Measurements from ENCODE around the gene PRDX2. TPM values are rescaled to one million over a fixed set of nuclear protein-coding genes. Genes with fewer than 3 reads are reported as not detected.

Gene PRDX2
- total and polyA plus RNA-seq, 2 of the 4 experiments (the other 2 are of a cell fraction): 371 to 378 TPM

- Histone ChIP-seq H3K36me3 (ENCODE audit: control insufficient read depth, insufficient read depth, low read length) (no peaks in the 10 kb centered on the region), H3K14ac (replicated peaks; ENCODE audit: low read depth, low read length) (peak overlapping the region; percentile 40), H3K18ac (ENCODE audit: low read depth, low read length) (peak overlapping the region; percentile 7; the same call in 1 of the 2 replicates), H4K91ac (ENCODE audit: insufficient read depth, low read depth, low read length) (peak overlapping the region; percentile 40), H4K20me1 (ENCODE audit: insufficient read depth, low read length) (peaks cover 3% of the 10 kb centered on the region; the same call in 1 of the 2 replicates), H2BK5ac (ENCODE audit: low read depth, low read length, poor library complexity, severe bottlenecking) (peak overlapping the region; percentile 95), H4K5ac (ENCODE audit: low read depth, low read length) (peak overlapping the region; percentile 77), H3K27ac (ENCODE audit: insufficient read depth, low read length) (peak overlapping the region; percentile 85), H3K9me1 (ENCODE audit: insufficient read depth, low read length) (peaks cover 30% of the 10 kb centered on the region), H2AK9ac (replicated peaks; ENCODE audit: low read depth, low read length, poor library complexity) (peak overlapping the region; percentile 97), H3K9ac (ENCODE audit: low read depth, low read length) (no peak overlapping the region), H3K79me1 (ENCODE audit: low read depth in 1 of 2, low read length in 2 of 2) (peaks cover 0 to 38% of the 10 kb centered on the region in 2 experiments; a peak in 2 of 4 replicates), H2AFZ (replicated peaks; ENCODE audit: low read length, poor library complexity) (peak overlapping the region; percentile 64), H3K4ac (ENCODE audit: low read depth, low read length) (peak overlapping the region; percentile 80), H3K4me3 (ENCODE audit: insufficient read depth, low read depth, low read length) (no peak overlapping the region), H2AK5ac (ENCODE audit: low read depth, low read length) (peak overlapping the region; percentile 97), H3K9me3 (ENCODE audit: control insufficient read depth, insufficient read depth, low read length) (no peaks in the 10 kb centered on the region), H3K4me1 (ENCODE audit: control insufficient read depth, insufficient read depth, low read length) (peaks cover 49% of the 10 kb centered on the region), H3K4me2 (ENCODE audit: low read depth, low read length) (no peak overlapping the region), H3K27me3 (ENCODE audit: control insufficient read depth, insufficient read depth, low read length) (no peaks in the 10 kb centered on the region), H4K8ac (ENCODE audit: low read depth in 2 of 2, low read length in 2 of 2) (peak overlapping the region in 1 of 2 experiments; percentile 79; a peak in 3 of 4 replicates), H3K23ac (ENCODE audit: low read depth, low read length) (peak overlapping the region; percentile 82), H2BK20ac (ENCODE audit: low read depth, low read length) (peak overlapping the region; percentile 62), H3K56ac (ENCODE audit: extremely low read depth, insufficient read depth, low read length) (peak overlapping the region; percentile 56), H2BK120ac (ENCODE audit: low read depth, low read length) (peak overlapping the region; percentile 88), H2BK15ac (ENCODE audit: low read depth, low read length) (peak overlapping the region; percentile 22; the same call in 2 of the 3 replicates)
- peak; percentile 46 for DNase-seq
- WGBS, 2 experiments (ENCODE audit: extremely low coverage in 2 of 2, insufficient read length in 1 of 2): 87% methylated on average over 3 of the region's 10 CpGs; no CpG with 5 or more reads in 1 of the 2 experiments
- no TSS peak for BruUV-seq (replicated peaks)
- in situ Hi-C loops (cut with MboI; ENCODE audit: low sequenced_read_pairs): loop anchor here (25.0 kb wide), 1 partner anchor 1053 kb away; no protein-coding TSS in a partner anchor
- dilution Hi-C loops (cut with HindIII; ENCODE audit: low sequenced_read_pairs, unreplicated experiment): no loop called here
- POLR2A ChIA-PET (ENCODE audit: unreplicated experiment): no interaction called here
- no peak for TF ChIP-seq POLR2A (IDR thresholded peaks at IDR 0.05; ENCODE audit: low read depth, low read length)
- TF ChIP-seq USF2 (IDR thresholded peaks at IDR 0.05; ENCODE audit: low read depth, low read length): no peak
- no peak for TF ChIP-seq CEBPB (IDR thresholded peaks at IDR 0.05; ENCODE audit: low read depth, low read length)
- no peak for TF ChIP-seq NFE2L2 (IDR thresholded peaks at IDR 0.05; ENCODE audit: low read depth, low read length)
- TF ChIP-seq RFX5 (IDR thresholded peaks at IDR 0.05; ENCODE audit: low read depth, low read length): no peak
- no peak for TF ChIP-seq ELK1 (IDR thresholded peaks at IDR 0.05; ENCODE audit: borderline replicate concordance, low read depth, low read length)
- no peak for TF ChIP-seq FOS (IDR thresholded peaks at IDR 0.05; ENCODE audit: low read depth, low read length)
- no peak for TF ChIP-seq RAD21 (IDR thresholded peaks at IDR 0.05; ENCODE audit: low read length)
- no peak for TF ChIP-seq CHD1 (IDR thresholded peaks at IDR 0.05; ENCODE audit: low read depth, low read length)
- no peak for TF ChIP-seq RCOR1 (IDR thresholded peaks at IDR 0.05; ENCODE audit: insufficient replicate concordance, low read length)
- no peak for TF ChIP-seq CTCF (conservative IDR thresholded peaks at IDR 0.05; ENCODE audit: low read depth, low read length)
- no peak for TF ChIP-seq MAFK (IDR thresholded peaks at IDR 0.05; ENCODE audit: low read depth, low read length)
- TF ChIP-seq BHLHE40 (IDR thresholded peaks at IDR 0.05; ENCODE audit: low read depth, low read length): no peak
- no peak; the same call in 1 of the 2 replicates for TF ChIP-seq MXI1 (IDR thresholded peaks at IDR 0.05; ENCODE audit: borderline replicate concordance, low read depth, low read length)
- no peak for TF ChIP-seq SMC3 (IDR thresholded peaks at IDR 0.05; ENCODE audit: low read depth, low read length)
- no peak for TF ChIP-seq MAZ (IDR thresholded peaks at IDR 0.05; ENCODE audit: borderline replicate concordance, low read depth, low read length)
- ATAC-seq (ENCODE audit: low read depth): no peak
- intact Hi-C loops (cut with micrococcal nuclease): no loop called here
- CTCF ChIA-PET: no interaction called here
Observed at GRCh38 chr19:12784394-12784870, 17.2 kb downstream of the PRDX2 start.
